ENCODE results near the gene CADPS.

DNA sequence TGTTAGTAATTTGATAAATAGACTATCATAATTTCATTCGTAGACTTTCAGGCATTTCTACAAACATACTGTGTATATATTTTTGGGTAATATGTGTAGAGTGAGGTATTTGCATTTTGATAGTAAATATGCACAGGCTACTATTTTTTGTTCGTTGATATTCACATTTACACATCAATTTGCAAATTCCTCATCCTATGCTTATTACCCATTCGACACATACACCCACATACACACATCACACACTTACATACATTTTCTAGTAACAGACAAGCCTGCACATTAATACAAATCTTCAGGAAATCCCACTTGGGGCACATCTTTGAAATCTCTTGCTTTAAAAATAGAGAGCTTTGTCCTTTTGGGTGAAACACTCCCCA, 373.9 kb downstream of the CADPS start:
- TF ChIP-seq, protein P1, sequence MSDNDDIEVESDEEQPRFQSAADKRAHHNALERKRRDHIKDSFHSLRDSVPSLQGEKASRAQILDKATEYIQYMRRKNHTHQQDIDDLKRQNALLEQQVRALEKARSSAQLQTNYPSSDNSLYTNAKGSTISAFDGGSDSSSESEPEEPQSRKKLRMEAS (CRISPR knock-in tag; IDR thresholded peaks at IDR 0.05): no peak
- TF ChIP-seq, protein P2, sequence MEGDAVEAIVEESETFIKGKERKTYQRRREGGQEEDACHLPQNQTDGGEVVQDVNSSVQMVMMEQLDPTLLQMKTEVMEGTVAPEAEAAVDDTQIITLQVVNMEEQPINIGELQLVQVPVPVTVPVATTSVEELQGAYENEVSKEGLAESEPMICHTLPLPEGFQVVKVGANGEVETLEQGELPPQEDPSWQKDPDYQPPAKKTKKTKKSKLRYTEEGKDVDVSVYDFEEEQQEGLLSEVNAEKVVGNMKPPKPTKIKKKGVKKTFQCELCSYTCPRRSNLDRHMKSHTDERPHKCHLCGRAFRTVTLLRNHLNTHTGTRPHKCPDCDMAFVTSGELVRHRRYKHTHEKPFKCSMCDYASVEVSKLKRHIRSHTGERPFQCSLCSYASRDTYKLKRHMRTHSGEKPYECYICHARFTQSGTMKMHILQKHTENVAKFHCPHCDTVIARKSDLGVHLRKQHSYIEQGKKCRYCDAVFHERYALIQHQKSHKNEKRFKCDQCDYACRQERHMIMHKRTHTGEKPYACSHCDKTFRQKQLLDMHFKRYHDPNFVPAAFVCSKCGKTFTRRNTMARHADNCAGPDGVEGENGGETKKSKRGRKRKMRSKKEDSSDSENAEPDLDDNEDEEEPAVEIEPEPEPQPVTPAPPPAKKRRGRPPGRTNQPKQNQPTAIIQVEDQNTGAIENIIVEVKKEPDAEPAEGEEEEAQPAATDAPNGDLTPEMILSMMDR (IDR thresholded peaks at IDR 0.05): no peak
- TF ChIP-seq KAT7 (CRISPR knock-in tag; IDR thresholded peaks at IDR 0.05; ENCODE audit: borderline replicate concordance) (no peak), CREB1 (CRISPR knock-in tag; IDR thresholded peaks at IDR 0.05) (no peak)
- TF ChIP-seq, protein P3, sequence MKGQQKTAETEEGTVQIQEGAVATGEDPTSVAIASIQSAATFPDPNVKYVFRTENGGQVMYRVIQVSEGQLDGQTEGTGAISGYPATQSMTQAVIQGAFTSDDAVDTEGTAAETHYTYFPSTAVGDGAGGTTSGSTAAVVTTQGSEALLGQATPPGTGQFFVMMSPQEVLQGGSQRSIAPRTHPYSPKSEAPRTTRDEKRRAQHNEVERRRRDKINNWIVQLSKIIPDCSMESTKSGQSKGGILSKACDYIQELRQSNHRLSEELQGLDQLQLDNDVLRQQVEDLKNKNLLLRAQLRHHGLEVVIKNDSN (CRISPR knock-in tag; IDR thresholded peaks at IDR 0.05): no peak
- TF ChIP-seq, protein P4, sequence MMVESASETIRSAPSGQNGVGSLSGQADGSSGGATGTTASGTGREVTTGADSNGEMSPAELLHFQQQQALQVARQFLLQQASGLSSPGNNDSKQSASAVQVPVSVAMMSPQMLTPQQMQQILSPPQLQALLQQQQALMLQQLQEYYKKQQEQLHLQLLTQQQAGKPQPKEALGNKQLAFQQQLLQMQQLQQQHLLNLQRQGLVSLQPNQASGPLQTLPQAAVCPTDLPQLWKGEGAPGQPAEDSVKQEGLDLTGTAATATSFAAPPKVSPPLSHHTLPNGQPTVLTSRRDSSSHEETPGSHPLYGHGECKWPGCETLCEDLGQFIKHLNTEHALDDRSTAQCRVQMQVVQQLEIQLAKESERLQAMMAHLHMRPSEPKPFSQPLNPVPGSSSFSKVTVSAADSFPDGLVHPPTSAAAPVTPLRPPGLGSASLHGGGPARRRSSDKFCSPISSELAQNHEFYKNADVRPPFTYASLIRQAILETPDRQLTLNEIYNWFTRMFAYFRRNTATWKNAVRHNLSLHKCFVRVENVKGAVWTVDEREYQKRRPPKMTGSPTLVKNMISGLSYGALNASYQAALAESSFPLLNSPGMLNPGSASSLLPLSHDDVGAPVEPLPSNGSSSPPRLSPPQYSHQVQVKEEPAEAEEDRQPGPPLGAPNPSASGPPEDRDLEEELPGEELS (CRISPR knock-in tag; IDR thresholded peaks at IDR 0.05): no peak
- TF ChIP-seq, protein P5, sequence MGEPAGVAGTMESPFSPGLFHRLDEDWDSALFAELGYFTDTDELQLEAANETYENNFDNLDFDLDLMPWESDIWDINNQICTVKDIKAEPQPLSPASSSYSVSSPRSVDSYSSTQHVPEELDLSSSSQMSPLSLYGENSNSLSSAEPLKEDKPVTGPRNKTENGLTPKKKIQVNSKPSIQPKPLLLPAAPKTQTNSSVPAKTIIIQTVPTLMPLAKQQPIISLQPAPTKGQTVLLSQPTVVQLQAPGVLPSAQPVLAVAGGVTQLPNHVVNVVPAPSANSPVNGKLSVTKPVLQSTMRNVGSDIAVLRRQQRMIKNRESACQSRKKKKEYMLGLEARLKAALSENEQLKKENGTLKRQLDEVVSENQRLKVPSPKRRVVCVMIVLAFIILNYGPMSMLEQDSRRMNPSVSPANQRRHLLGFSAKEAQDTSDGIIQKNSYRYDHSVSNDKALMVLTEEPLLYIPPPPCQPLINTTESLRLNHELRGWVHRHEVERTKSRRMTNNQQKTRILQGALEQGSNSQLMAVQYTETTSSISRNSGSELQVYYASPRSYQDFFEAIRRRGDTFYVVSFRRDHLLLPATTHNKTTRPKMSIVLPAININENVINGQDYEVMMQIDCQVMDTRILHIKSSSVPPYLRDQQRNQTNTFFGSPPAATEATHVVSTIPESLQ (CRISPR knock-in tag; IDR thresholded peaks at IDR 0.05): no peak
